GM12892 (cell line): ENCODE measurements around the gene WDTC1.

Source experiments
- POLR2A ChIP-seq: IDR thresholded peaks from 2 replicates; pipeline ENCODE4 v1.6.1; 2011; ENCODE audit warnings: low read depth, low read length, control low read depth
- POLR2AphosphoS5 ChIP-seq: IDR thresholded peaks from 2 replicates; pipeline ENCODE4 v1.6.1; 2011; ENCODE audit warnings: low read depth, low read length, control low read depth

DNA sequence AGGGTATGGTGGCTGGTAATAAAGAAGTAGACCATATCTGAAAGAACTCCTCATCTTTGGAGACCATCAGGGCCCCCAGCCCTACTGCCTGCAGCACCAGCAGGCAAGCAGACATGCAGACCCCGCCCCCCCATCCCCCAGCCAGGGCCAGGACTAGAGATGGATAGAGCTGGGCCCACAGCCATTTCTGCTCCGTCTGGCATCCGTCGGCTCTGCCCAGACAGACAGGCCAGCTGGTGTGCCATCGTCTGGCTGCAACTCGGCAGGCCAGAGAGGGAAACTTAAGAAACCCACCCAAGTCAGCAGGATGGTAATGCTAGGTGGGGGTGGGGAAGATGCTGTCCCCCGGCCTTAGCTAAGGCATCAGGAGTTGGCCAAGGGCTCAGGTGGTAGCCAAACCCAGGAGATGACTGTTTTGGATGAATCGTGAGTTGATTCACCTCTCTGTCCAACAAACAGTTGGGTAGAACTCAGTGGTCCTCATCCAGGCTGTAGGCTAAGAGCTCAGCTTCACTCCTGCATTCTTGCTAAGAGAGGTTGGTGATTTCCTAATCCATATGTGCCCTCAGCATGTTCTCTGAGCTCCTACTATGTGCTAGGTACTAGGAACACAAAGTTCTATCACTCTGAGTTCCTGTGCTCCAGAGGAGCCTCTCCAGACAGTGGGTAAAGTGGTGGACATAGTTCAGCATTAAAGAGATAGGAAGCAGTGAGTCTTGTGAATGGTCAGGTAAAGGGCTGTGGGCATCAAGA lies 64.4 kb downstream of the WDTC1 start:
- TF ChIP-seq POLR2A (no peak), POLR2AphosphoS5 (no peak)
